ENCODE data around the gene MLANA. TPM values are rescaled to one million over a fixed set of nuclear protein-coding genes. Genes with fewer than 3 reads are reported as not detected.
A peak's percentile ranks its signal among the peaks of the same experiment; 100 is the strongest.

Gene MLANA
- total RNA-seq, 1 donor from 2014 or later: not detected

DNA sequence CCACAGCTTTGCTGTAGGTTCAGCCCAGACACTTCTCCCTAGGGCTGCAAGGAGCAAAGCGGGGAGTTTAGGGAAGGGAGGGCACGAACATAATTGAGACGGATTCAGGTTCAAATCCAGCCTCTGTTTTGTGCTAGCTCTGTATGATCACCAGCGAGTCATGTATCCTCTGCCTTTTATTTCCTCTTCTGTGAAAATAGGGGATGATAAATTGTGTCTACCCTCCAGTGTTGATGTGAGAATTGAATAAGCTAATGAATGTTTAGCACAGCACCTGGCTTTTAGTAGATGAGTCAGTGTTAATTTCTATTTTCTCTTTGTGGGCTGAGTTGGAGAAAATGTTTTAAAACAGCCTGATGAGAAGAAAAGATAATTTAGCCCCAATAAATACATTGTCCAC is 6.2 kb downstream of the MLANA start:
- ATAC-seq (no peak), DNase-seq (no peak)
- H3K36me3 ChIP-seq: no peaks in the 10 kb centered on the region

DNA sequence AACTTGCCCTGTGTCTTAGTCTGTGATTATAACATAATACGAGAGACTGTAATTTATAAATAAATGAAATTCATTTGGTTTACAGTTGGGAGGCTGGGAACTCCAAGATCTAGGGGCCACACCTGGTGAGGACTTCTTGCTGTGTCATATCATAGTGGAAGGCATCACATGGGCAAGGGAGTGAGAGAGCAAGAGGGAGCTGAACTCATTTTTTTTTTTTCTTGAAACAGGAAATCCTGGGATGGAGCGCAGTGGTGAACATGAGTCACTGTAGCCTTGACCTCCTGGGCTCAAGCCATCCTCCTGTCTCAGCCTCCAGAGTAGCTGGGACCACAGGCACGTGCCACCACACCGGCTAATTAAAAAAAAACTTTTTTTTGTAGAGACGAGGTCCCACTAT is 7.2 kb downstream of the MLANA start:
- Histone ChIP-seq H3K9me3 (no peaks in the 10 kb centered on the region), H3K36me3 (no peaks in the 10 kb centered on the region), H3K4me3 (no peak overlapping the region), H3K27ac (no peak overlapping the region), H3K27me3 (no peaks in the 10 kb centered on the region), H3K4me1 (no peaks in the 10 kb centered on the region)
- no peak for DNase-seq
- no peak for ATAC-seq
- intact Hi-C loops (cut with DNase I): no loop called here
- TF ChIP-seq, protein P1, sequence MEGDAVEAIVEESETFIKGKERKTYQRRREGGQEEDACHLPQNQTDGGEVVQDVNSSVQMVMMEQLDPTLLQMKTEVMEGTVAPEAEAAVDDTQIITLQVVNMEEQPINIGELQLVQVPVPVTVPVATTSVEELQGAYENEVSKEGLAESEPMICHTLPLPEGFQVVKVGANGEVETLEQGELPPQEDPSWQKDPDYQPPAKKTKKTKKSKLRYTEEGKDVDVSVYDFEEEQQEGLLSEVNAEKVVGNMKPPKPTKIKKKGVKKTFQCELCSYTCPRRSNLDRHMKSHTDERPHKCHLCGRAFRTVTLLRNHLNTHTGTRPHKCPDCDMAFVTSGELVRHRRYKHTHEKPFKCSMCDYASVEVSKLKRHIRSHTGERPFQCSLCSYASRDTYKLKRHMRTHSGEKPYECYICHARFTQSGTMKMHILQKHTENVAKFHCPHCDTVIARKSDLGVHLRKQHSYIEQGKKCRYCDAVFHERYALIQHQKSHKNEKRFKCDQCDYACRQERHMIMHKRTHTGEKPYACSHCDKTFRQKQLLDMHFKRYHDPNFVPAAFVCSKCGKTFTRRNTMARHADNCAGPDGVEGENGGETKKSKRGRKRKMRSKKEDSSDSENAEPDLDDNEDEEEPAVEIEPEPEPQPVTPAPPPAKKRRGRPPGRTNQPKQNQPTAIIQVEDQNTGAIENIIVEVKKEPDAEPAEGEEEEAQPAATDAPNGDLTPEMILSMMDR (IDR thresholded peaks at IDR 0.05): no peak

More for the DNA sequence above, 6.2 kb downstream of the MLANA start:
- no peaks in the 10 kb centered on the region for H3K27me3 ChIP-seq
- H3K27ac ChIP-seq: no peak overlapping the region
- H3K4me1 ChIP-seq: no peaks in the 10 kb centered on the region
- no peak overlapping the region for H3K4me3 ChIP-seq
- intact Hi-C loops (cut with DNase I): no loop called here
- TF ChIP-seq, protein P1 (IDR thresholded peaks at IDR 0.05): no peak
- H3K9me3 ChIP-seq: no peaks in the 10 kb centered on the region

DNA sequence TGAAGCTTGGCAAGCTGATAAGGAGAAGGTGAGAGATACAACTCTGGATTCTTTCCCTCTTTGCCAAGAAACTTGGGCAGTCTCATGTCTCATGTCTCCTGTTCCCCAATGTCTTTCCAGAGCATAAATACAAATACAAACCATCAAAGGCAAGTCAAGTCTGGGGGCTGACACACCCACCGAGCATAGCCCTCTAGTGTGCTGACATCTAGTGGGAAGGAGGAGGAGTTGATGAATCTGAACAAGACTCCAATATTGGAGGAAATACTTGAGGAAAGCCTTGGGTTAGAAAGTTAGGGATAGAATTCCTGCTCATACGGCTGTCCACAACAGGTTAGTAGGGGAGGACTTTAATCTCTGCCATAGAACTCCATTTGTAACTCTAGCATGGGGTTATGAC is 8.6 kb downstream of the MLANA start:
- no peaks in the 10 kb centered on the region for H3K27me3 ChIP-seq
- no peaks in the 10 kb centered on the region for H3K4me1 ChIP-seq
- no peaks in the 10 kb centered on the region for H3K9me3 ChIP-seq
- intact Hi-C loops (cut with DNase I): no loop called here
- no peak overlapping the region for H3K4me3 ChIP-seq
- no peak overlapping the region for H3K27ac ChIP-seq
- H3K36me3 ChIP-seq: no peaks in the 10 kb centered on the region
- TF ChIP-seq, protein P1 (IDR thresholded peaks at IDR 0.05): peak; percentile 14
- ATAC-seq (peak; percentile 22), DNase-seq (no peak)

DNA sequence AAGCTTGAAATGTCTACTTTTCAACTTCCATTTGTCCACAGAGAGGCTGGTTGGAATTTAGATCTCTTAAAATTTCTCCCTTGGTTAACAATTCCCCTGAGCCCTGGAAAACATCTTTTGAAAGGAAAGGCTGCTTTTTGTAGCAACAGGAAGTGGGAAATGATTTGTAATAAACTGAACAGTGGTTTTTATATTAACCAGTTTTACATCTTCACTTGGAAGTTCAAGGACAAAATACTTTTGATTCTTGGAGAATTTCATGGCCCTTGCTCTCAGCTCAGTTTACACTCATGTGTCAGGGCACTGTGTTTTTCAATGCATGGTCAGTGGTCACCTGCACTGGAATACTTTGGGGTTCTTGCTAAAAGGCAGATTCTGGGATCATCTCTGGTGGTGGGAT is 9.9 kb downstream of the MLANA start:
- TF ChIP-seq, protein P1 (IDR thresholded peaks at IDR 0.05): no peak
- Histone ChIP-seq H3K27ac (no peak overlapping the region), H3K36me3 (no peaks in the 10 kb centered on the region), H3K27me3 (no peaks in the 10 kb centered on the region), H3K4me3 (no peak overlapping the region), H3K4me1 (no peaks in the 10 kb centered on the region), H3K9me3 (no peaks in the 10 kb centered on the region)
- intact Hi-C loops (cut with DNase I): no loop called here
- DNase-seq (no peak), ATAC-seq (no peak)

DNA sequence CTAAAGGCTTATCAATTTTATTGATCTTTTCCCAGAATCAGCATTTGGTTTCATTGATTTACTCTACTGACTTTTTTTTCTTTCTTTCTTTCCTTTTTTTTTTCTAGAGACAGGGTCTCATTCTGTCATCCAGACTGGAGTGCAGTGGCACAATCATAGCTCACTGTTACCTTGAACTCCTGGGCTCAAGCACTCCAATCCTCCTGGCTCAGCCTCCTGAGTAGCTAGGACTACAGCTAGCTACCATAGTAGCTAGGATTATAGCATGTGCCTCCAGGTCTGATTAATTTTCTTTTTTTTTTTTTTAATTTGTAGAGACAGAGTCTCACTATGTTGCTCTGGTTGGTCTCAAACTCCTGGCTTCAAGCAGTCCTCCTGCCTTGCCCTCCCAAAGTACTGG is 11.7 kb downstream of the MLANA start:
- Histone ChIP-seq H3K4me3 (no peak overlapping the region), H3K36me3 (peaks cover 10% of the 10 kb centered on the region), H3K9me3 (no peaks in the 10 kb centered on the region), H3K27me3 (no peaks in the 10 kb centered on the region), H3K27ac (no peak overlapping the region), H3K4me1 (no peaks in the 10 kb centered on the region)
- TF ChIP-seq, protein P1 (IDR thresholded peaks at IDR 0.05): no peak
- ATAC-seq (no peak), DNase-seq (no peak)
- intact Hi-C loops (cut with DNase I): no loop called here

DNA sequence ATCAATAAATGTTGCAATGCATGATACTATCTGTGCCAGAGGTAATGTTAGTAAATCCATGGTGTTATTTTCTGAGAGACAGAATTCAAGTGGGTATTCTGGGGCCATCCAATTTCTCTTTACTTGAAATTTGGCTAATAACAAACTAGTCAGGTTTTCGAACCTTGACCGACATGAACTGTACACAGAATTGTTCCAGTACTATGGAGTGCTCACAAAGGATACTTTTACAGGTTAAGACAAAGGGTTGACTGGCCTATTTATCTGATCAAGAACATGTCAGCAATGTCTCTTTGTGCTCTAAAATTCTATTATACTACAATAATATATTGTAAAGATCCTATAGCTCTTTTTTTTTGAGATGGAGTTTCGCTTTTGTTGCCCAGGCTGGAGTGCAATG is 18.2 kb downstream of the MLANA start:
- Histone ChIP-seq H3K36me3 (peaks cover 10% of the 10 kb centered on the region), H3K27me3 (no peaks in the 10 kb centered on the region), H3K9me3 (no peaks in the 10 kb centered on the region), H3K4me1 (no peaks in the 10 kb centered on the region), H3K27ac (no peak overlapping the region), H3K4me3 (no peak overlapping the region)
- ATAC-seq (no peak), DNase-seq (no peak)
- TF ChIP-seq, protein P1 (IDR thresholded peaks at IDR 0.05): no peak
- intact Hi-C loops (cut with DNase I): no loop called here
